GM12892 (cell line): ENCODE measurements around the gene ZBTB8A.

Source experiments
- POLR2A ChIP-seq: IDR thresholded peaks from 2 replicates; pipeline ENCODE4 v1.6.1; 2011; ENCODE audit warnings: low read depth, low read length, control low read depth
- POLR2AphosphoS5 ChIP-seq: IDR thresholded peaks from 2 replicates; pipeline ENCODE4 v1.6.1; 2011; ENCODE audit warnings: low read depth, low read length, control low read depth
- TAF1 ChIP-seq: IDR thresholded peaks from 2 replicates; pipeline ENCODE4 v1.6.1; 2011; ENCODE audit warnings: low read depth, mild to moderate bottlenecking, control low read depth, low read length, borderline replicate concordance

GRCh38 chr1:32650248-32650751 is 111.1 kb downstream of the ZBTB8A start, which contains the start of gene ZBTB8OS:
- TF ChIP-seq POLR2A (peak; percentile 94), POLR2AphosphoS5 (peak; percentile 97), TAF1 (peak; percentile 77; the same call in 1 of the 2 replicates)
